Glomerular endothelial cell (primary cell): Measurements from ENCODE around the gene XAGE1B. TPM values are rescaled to one million over a fixed set of nuclear protein-coding genes. Genes with fewer than 3 reads are reported as not detected.

Experiments
- total RNA-seq: library from RNA; depleted of rRNA; stranded (reverse); fragments of >200 nt; gene quantifications from 2 replicates; pipeline ENCODE4 v1.2.3, GENCODE V29; 2015

Gene XAGE1B
- total RNA-seq, 1 donor from 2014 or later, result not detected

Other genes with a start within 250 kb of the XAGE1B start
- not detected in 2 replicates for gene XAGE2, start 148.0 kb downstream of the XAGE1B start, total RNA-seq
- not detected in 2 replicates for gene XAGE1A, start 21.3 kb downstream of the XAGE1B start, total RNA-seq
- gene SSX7, start 137.8 kb upstream of the XAGE1B start, total RNA-seq, result not detected in 2 replicates
- gene SSX2, start 190.1 kb upstream of the XAGE1B start, total RNA-seq, result not detected in 2 replicates
- not detected in 2 replicates for gene SSX2B, start 234.2 kb upstream of the XAGE1B start, total RNA-seq